Glutamatergic neuron (in vitro differentiated cells): ENCODE measurements around the gene VGLL2. TPM values are rescaled to one million over a fixed set of nuclear protein-coding genes. Genes with fewer than 3 reads are reported as not detected.

Source experiments
- DNase-seq: peaks from one replicate; pipeline ENCODE4 v3.0.0; 2022
- H3K27ac Mint-ChIP-seq: one replicate; pipeline ENCODE4 v1.8.0; 2020; ENCODE audit warnings: mild to moderate bottlenecking, mixed read lengths, inconsistent platforms; ENCODE audit not compliant: unreplicated experiment
- H3K27me3 Mint-ChIP-seq: one replicate; pipeline ENCODE4 v1.8.0; 2020; ENCODE audit warnings: mild to moderate bottlenecking, moderate library complexity, mixed read lengths, inconsistent platforms; ENCODE audit not compliant: unreplicated experiment
- H3K36me3 Mint-ChIP-seq: one replicate; pipeline ENCODE4 v1.8.0; 2020; ENCODE audit warnings: mild to moderate bottlenecking, mixed read lengths, inconsistent platforms; ENCODE audit not compliant: unreplicated experiment
- H3K4me1 Mint-ChIP-seq: one replicate; pipeline ENCODE4 v1.8.0; 2020; ENCODE audit warnings: mild to moderate bottlenecking, low read depth, mixed read lengths, inconsistent platforms; ENCODE audit not compliant: unreplicated experiment
- H3K4me3 Mint-ChIP-seq: one replicate; pipeline ENCODE4 v1.8.0; 2020; ENCODE audit warnings: mild to moderate bottlenecking, mixed read lengths, inconsistent platforms; ENCODE audit not compliant: unreplicated experiment
- H3K9me3 Mint-ChIP-seq: one replicate; pipeline ENCODE4 v1.8.0; 2020; ENCODE audit warnings: mild to moderate bottlenecking, moderate library complexity, mixed read lengths, inconsistent platforms; ENCODE audit not compliant: unreplicated experiment
- CTCF ChIP-seq: fragments of 200-600 bp; sonication (generic); IDR thresholded peaks from one replicate; pipeline ENCODE4 v1.5.0; 2021; ENCODE audit not compliant: partially characterized antibody, unreplicated experiment
- total RNA-seq: library from RNA; stranded (reverse); fragmentation: NEBNext Ultra II Directional; extraction: Animal tissue kit (Norgen Biotek cat#: 25700); gene quantifications from one replicate; pipeline ENCODE4 v1.2.1, GENCODE V29; 2021; ENCODE audit not compliant: unreplicated experiment

VGLL2 gene
- total RNA-seq, 1 donor from 2014 or later, result not detected

GRCh38 chr6:117266257-117267053 lies 1.1 kb downstream of the VGLL2 start:
- DNase-seq, result no peak
- Mint-ChIP-seq H3K36me3 (no peaks in the 10 kb centered on the region), H3K9me3 (peaks cover 18% of the 10 kb centered on the region), H3K4me3 (peak overlapping the region; percentile 79), H3K4me1 (peaks cover 3% of the 10 kb centered on the region), H3K27ac (no peak overlapping the region), H3K27me3 (peaks cover 38% of the 10 kb centered on the region)
- TF ChIP-seq CTCF, result no peak

DNA sequence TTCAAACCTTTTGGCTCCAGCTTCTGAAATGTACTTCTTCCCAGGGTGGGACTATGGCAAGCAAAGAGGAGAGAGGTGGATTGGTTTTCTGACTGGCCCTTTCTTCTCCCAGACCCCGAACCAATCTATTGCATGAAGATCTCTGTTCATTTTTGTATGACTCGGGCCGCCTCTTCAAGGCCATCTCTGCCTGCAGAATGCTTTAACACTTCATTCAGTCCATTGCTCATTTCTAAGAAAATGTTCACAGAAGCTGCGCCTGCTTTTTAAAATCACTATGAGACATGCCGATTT lies 1.6 kb downstream of the VGLL2 start:
- no peak for DNase-seq
- no peak overlapping the region for H3K4me3 Mint-ChIP-seq
- H3K9me3 Mint-ChIP-seq, result peaks cover 18% of the 10 kb centered on the region
- no peak for TF ChIP-seq CTCF
- peaks cover 3% of the 10 kb centered on the region for H3K4me1 Mint-ChIP-seq
- H3K36me3 Mint-ChIP-seq, result no peaks in the 10 kb centered on the region
- H3K27ac Mint-ChIP-seq, result no peak overlapping the region
- H3K27me3 Mint-ChIP-seq, result peaks cover 39% of the 10 kb centered on the region

DNA sequence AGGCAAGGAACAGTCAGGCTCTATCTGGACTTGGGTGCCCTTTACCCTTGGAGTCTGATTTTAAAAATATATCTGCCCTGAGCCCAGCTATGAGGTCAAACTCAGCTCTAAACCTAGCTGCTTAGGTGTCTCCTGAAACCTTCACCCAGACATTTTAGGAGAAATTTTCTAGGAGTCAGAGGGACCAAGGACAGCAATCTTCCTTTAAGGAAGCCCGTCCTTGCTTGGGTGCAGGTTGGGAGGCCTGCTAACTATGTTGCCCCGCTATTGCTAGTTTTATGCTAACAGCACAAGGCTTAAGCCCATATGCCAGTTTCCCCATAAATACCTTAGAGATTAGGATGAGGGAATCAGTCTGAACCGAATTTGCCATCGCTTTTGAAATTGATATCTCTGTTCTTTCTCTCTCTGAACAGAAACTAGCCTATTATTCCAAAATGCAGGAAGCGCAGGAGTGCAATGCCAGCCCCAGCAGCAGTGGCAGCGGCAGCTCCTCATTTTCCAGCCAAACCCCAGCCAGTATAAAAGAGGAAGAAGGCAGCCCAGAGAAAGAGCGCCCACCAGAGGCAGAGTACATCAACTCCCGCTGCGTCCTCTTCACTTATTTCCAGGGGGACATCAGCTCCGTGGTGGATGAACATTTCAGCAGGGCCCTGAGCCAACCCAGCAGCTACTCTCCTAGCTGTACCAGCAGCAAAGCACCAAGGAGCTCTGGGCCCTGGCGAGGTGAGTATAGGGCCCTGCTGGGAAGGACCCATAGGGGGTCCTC lies 2.6 kb downstream of the VGLL2 start:
- H3K9me3 Mint-ChIP-seq, result peaks cover 16% of the 10 kb centered on the region
- H3K27me3 Mint-ChIP-seq, result peaks cover 42% of the 10 kb centered on the region
- DNase-seq, result peak; percentile 46
- peaks cover 3% of the 10 kb centered on the region for H3K4me1 Mint-ChIP-seq
- no peak overlapping the region for H3K27ac Mint-ChIP-seq
- H3K4me3 Mint-ChIP-seq, result no peak overlapping the region
- TF ChIP-seq CTCF, result peak; percentile 39
- no peaks in the 10 kb centered on the region for H3K36me3 Mint-ChIP-seq

DNA sequence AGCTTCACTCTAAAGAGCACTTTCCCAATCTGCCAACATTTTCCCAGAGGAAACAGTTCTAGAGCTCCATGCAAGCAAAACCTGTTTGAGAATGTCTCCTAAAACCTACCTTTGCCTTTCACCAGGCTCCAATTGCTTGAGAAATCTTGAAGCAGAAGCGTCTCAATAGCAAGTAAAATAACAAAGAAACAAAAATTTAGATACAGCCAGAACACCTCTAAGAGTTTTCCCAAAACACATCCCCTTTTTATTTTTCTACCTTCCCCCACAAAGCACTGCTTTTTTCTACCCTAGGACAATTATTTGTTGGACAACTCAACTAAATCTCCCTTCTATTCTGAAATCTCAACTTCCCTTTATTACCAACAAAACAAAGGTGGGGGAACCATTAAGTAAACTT lies 3.6 kb downstream of the VGLL2 start:
- no peak overlapping the region for H3K4me3 Mint-ChIP-seq
- peaks cover 3% of the 10 kb centered on the region for H3K4me1 Mint-ChIP-seq
- no peak for DNase-seq
- no peak for TF ChIP-seq CTCF
- no peak overlapping the region for H3K27ac Mint-ChIP-seq
- peaks cover 42% of the 10 kb centered on the region for H3K27me3 Mint-ChIP-seq
- peaks cover 14% of the 10 kb centered on the region for H3K9me3 Mint-ChIP-seq
- H3K36me3 Mint-ChIP-seq, result no peaks in the 10 kb centered on the region

- H3K9me3 Mint-ChIP-seq, result peaks cover 10% of the 10 kb centered on the region
- H3K27me3 Mint-ChIP-seq, result peaks cover 36% of the 10 kb centered on the region
- no peaks in the 10 kb centered on the region for H3K36me3 Mint-ChIP-seq
- H3K4me3 Mint-ChIP-seq, result peak overlapping the region; percentile 81
- DNase-seq, result no peak
- no peak overlapping the region for H3K27ac Mint-ChIP-seq
- H3K4me1 Mint-ChIP-seq, result peaks cover 3% of the 10 kb centered on the region
- no peak for TF ChIP-seq CTCF
Observed at GRCh38 chr6:117269638-117270054, 4.3 kb downstream of the VGLL2 start.
